Fibroblast of peridontal ligament (primary cell): Measurements from ENCODE around the gene NABP1.
A peak's percentile ranks its signal among the peaks of the same experiment; 100 is the strongest.

ENCODE experiments used
- DNase-seq: peaks from one replicate; pipeline ENCODE4 v3.0.0-alpha.2; 2010; ENCODE audit errors: extremely low read depth

The NABP1 gene

GRCh38 chr2:191649519-191649918, 28.4 kb upstream of the NABP1 start:
- DNase-seq, result no peak

GRCh38 chr2:191650896-191651773, 26.8 kb upstream of the NABP1 start:
- no peak for DNase-seq

- DNase-seq, result no peak
Measured at GRCh38 chr2:191653667-191654391, 24.1 kb upstream of the NABP1 start.

- DNase-seq, result peak; percentile 96
Measured at GRCh38 chr2:191656391-191656790, 21.5 kb upstream of the NABP1 start.

GRCh38 chr2:191656792-191657191, 21.1 kb upstream of the NABP1 start:
- DNase-seq, result no peak

GRCh38 chr2:191657977-191658376, 20.0 kb upstream of the NABP1 start:
- peak; percentile 95 for DNase-seq

- DNase-seq, result no peak
Measured at GRCh38 chr2:191659198-191659597, 18.7 kb upstream of the NABP1 start.

GRCh38 chr2:191660575-191660974, 17.4 kb upstream of the NABP1 start:
- DNase-seq, result no peak

- no peak for DNase-seq
Measured at GRCh38 chr2:191661097-191661924, 16.6 kb upstream of the NABP1 start.

GRCh38 chr2:191664823-191665677, 12.9 kb upstream of the NABP1 start:
- DNase-seq, result peak; percentile 25

GRCh38 chr2:191666226-191666625, 11.7 kb upstream of the NABP1 start:
- peak; percentile 47 for DNase-seq

GRCh38 chr2:191666732-191667131, 11.2 kb upstream of the NABP1 start:
- DNase-seq, result peak; percentile 33

- DNase-seq, result no peak
Measured at GRCh38 chr2:191670076-191670475, 7.9 kb upstream of the NABP1 start.

- no peak for DNase-seq
Measured at GRCh38 chr2:191670787-191671186, 7.1 kb upstream of the NABP1 start.

GRCh38 chr2:191675807-191676721, 1.9 kb upstream of the NABP1 start:
- peak; percentile 48 for DNase-seq

GRCh38 chr2:191676790-191677645, 918 bp upstream of the NABP1 start:
- DNase-seq, result peak; percentile 89

GRCh38 chr2:191678437-191679100, 633 bp downstream of the NABP1 start:
- peak; percentile 40 for DNase-seq

GRCh38 chr2:191679818-191680600, 2.1 kb downstream of the NABP1 start:
- DNase-seq, result peak; percentile 67
